ENCODE measurements around the gene RNF44. TPM values are rescaled to one million over a fixed set of nuclear protein-coding genes. Genes with fewer than 3 reads are reported as not detected.
A peak's percentile ranks its signal among the peaks of the same experiment; 100 is the strongest.

RNF44 gene
- total and polyA plus RNA-seq, 4 donors = 3.2 to 6.4 (median 4.7) TPM

- no peak overlapping the region for H3K4me3 ChIP-seq (ENCODE audit: low read depth in 1 of 3, low read length in 3 of 3)
- 61% methylated on average over 8 of the region's 8 CpGs for WGBS
- no peaks in the 10 kb centered on the region for H3K9me3 ChIP-seq (ENCODE audit: control insufficient read depth in 4 of 4, low read length in 3 of 4)
- peaks cover 0 to 28% (median 16%) of the 10 kb centered on the region in 4 donors for H3K36me3 ChIP-seq (ENCODE audit: control insufficient read depth in 4 of 4, insufficient read depth in 3 of 4, low read depth in 1 of 4, low read length in 3 of 4)
- no peaks in the 10 kb centered on the region for H3K27me3 ChIP-seq (ENCODE audit: control insufficient read depth in 4 of 4, insufficient read depth in 4 of 4, low read length in 3 of 4)
- DNase-seq (ENCODE audit: low spot score) = no peak
- no peak overlapping the region for H3K9ac ChIP-seq (ENCODE audit: low read depth in 1 of 2, low read length in 2 of 2)
- peaks cover 20 to 46% (median 41%) of the 10 kb centered on the region in 4 donors for H3K4me1 ChIP-seq (ENCODE audit: control insufficient read depth in 4 of 4, insufficient read depth in 4 of 4, low read length in 3 of 4)
- H3K27ac ChIP-seq (ENCODE audit: low read depth in 1 of 2, low read length in 2 of 2) = peak overlapping the region; percentile 97 to 99
- TF ChIP-seq HNF4G (IDR thresholded peaks at IDR 0.05) = no peak
- TF ChIP-seq RAD21 (IDR thresholded peaks at IDR 0.05) = no peak
- TF ChIP-seq ATF3 (IDR thresholded peaks at IDR 0.05) = no peak
- no peak for TF ChIP-seq SP1 (IDR thresholded peaks at IDR 0.05)
- no peak for TF ChIP-seq RXRA (IDR thresholded peaks at IDR 0.05)
Observed at GRCh38 chr5:176533390-176533789, 3.8 kb downstream of the RNF44 start.

GRCh38 chr5:176532795-176533194 is 4.4 kb downstream of the RNF44 start:
- Histone ChIP-seq H3K9me3 (ENCODE audit: control insufficient read depth in 4 of 4, low read length in 3 of 4) (no peaks in the 10 kb centered on the region), H3K36me3 (ENCODE audit: control insufficient read depth in 4 of 4, insufficient read depth in 3 of 4, low read depth in 1 of 4, low read length in 3 of 4) (peaks cover 0 to 34% (median 21%) of the 10 kb centered on the region in 4 donors), H3K9ac (ENCODE audit: low read depth in 1 of 2, low read length in 2 of 2) (no peak overlapping the region), H3K27ac (ENCODE audit: low read depth in 1 of 2, low read length in 2 of 2) (peak overlapping the region in 1 of 2 donors; percentile 23), H3K4me1 (ENCODE audit: control insufficient read depth in 4 of 4, insufficient read depth in 4 of 4, low read length in 3 of 4) (peaks cover 20 to 41% (median 37%) of the 10 kb centered on the region in 4 donors), H3K4me3 (ENCODE audit: low read depth in 1 of 3, low read length in 3 of 3) (no peak overlapping the region), H3K27me3 (ENCODE audit: control insufficient read depth in 4 of 4, insufficient read depth in 4 of 4, low read length in 3 of 4) (no peaks in the 10 kb centered on the region)
- TF ChIP-seq SP1 (IDR thresholded peaks at IDR 0.05) (no peak), EGR1 (IDR thresholded peaks at IDR 0.05; ENCODE audit: low read depth in 2 of 2) (no peak)
- DNase-seq (ENCODE audit: low spot score) = no peak
- WGBS = 95% methylated on average over 9 of the region's 9 CpGs

GRCh38 chr5:176531902-176532493 is 5.2 kb downstream of the RNF44 start:
- TF ChIP-seq YY1 (IDR thresholded peaks at IDR 0.05) = no peak
- no peak for TF ChIP-seq SP1 (IDR thresholded peaks at IDR 0.05)
- TF ChIP-seq HNF4G (IDR thresholded peaks at IDR 0.05) = no peak
- TF ChIP-seq ZBTB33 (IDR thresholded peaks at IDR 0.05) = no peak
- TF ChIP-seq HNF4A (conservative IDR thresholded peaks at IDR 0.05) = no peak
- no peak for TF ChIP-seq REST (IDR thresholded peaks at IDR 0.05)
- no peak for TF ChIP-seq GABPA (IDR thresholded peaks at IDR 0.05 in 1 of 2, conservative IDR thresholded peaks at IDR 0.05 in 1 of 2)
- no peak for TF ChIP-seq RXRA (IDR thresholded peaks at IDR 0.05)
- no peak for TF ChIP-seq CTCF (IDR thresholded peaks at IDR 0.05; ENCODE audit: low read depth, low read length, missing input control)
- TF ChIP-seq FOXA1 (IDR thresholded peaks at IDR 0.05) = no peak
- no peak for TF ChIP-seq FOXA2 (IDR thresholded peaks at IDR 0.05)
- no peak for TF ChIP-seq RAD21 (IDR thresholded peaks at IDR 0.05)
- no peak overlapping the region for H3K9ac ChIP-seq (ENCODE audit: low read depth in 1 of 2, low read length in 2 of 2)
- H3K4me3 ChIP-seq (ENCODE audit: low read depth in 1 of 3, low read length in 3 of 3) = no peak overlapping the region
- peaks cover 0 to 42% (median 25%) of the 10 kb centered on the region in 4 donors for H3K36me3 ChIP-seq (ENCODE audit: control insufficient read depth in 4 of 4, insufficient read depth in 3 of 4, low read depth in 1 of 4, low read length in 3 of 4)
- WGBS = 92% methylated on average over 28 of the region's 28 CpGs
- DNase-seq (ENCODE audit: low spot score) = no peak
- H3K27me3 ChIP-seq (ENCODE audit: control insufficient read depth in 4 of 4, insufficient read depth in 4 of 4, low read length in 3 of 4) = no peaks in the 10 kb centered on the region
- H3K27ac ChIP-seq (ENCODE audit: low read depth in 1 of 2, low read length in 2 of 2) = no peak overlapping the region
- H3K9me3 ChIP-seq (ENCODE audit: control insufficient read depth in 4 of 4, low read length in 3 of 4) = no peaks in the 10 kb centered on the region
- peaks cover 20 to 41% (median 37%) of the 10 kb centered on the region in 4 donors for H3K4me1 ChIP-seq (ENCODE audit: control insufficient read depth in 4 of 4, insufficient read depth in 4 of 4, low read length in 3 of 4)

All from liver (tissue), 9 donors.